ENCODE data around the gene FAM181A.

Gene FAM181A

GRCh38 chr14:93946104-93946503 lies 19.0 kb downstream of the FAM181A start:
- H3K4me3 ChIP-seq, result no peak overlapping the region
- peaks cover 5% of the 10 kb centered on the region; the same call in 1 of the 2 replicates for H3K4me1 ChIP-seq
- H3K36me3 ChIP-seq, result no peaks in the 10 kb centered on the region; the same call in 1 of the 2 replicates

GRCh38 chr14:93946541-93947090 lies 19.5 kb downstream of the FAM181A start:
- H3K27ac ChIP-seq, result no peak overlapping the region
- H4K20me1 ChIP-seq, result no peaks in the 10 kb centered on the region
- no peak for TF ChIP-seq Cebpa-rat (IDR thresholded peaks at IDR 0.05)
- peaks cover 6% of the 10 kb centered on the region; the same call in 1 of the 2 replicates for H3K4me1 ChIP-seq
- no peaks in the 10 kb centered on the region for H3K9me3 ChIP-seq
- H3K27me3 ChIP-seq, result no peaks in the 10 kb centered on the region
- H3K4me3 ChIP-seq, result no peak overlapping the region
- no peak overlapping the region for H3K4me2 ChIP-seq
- H3K9ac ChIP-seq, result no peak overlapping the region
- H3K36me3 ChIP-seq, result no peaks in the 10 kb centered on the region; the same call in 1 of the 2 replicates

More at GRCh38 chr14:93946104-93946503, 19.0 kb downstream of the FAM181A start:
- no peak overlapping the region for H3K9ac ChIP-seq
- no peak overlapping the region for H3K27ac ChIP-seq
- no peaks in the 10 kb centered on the region for H3K27me3 ChIP-seq
- no peaks in the 10 kb centered on the region for H3K9me3 ChIP-seq
- TF ChIP-seq Cebpa-rat (IDR thresholded peaks at IDR 0.05), result no peak
- no peak overlapping the region for H3K4me2 ChIP-seq
- no peaks in the 10 kb centered on the region for H4K20me1 ChIP-seq

GRCh38 chr14:93947282-93947681 lies 20.1 kb downstream of the FAM181A start:
- Histone ChIP-seq H3K36me3 (no peaks in the 10 kb centered on the region; the same call in 1 of the 2 replicates), H3K9ac (no peak overlapping the region), H3K4me2 (no peak overlapping the region), H3K4me1 (peaks cover 13% of the 10 kb centered on the region), H3K27me3 (no peaks in the 10 kb centered on the region), H3K4me3 (no peak overlapping the region), H4K20me1 (no peaks in the 10 kb centered on the region), H3K27ac (no peak overlapping the region), H3K9me3 (no peaks in the 10 kb centered on the region)
- TF ChIP-seq Cebpa-rat (IDR thresholded peaks at IDR 0.05), result no peak

GRCh38 chr14:93949511-93950075 lies 22.4 kb downstream of the FAM181A start:
- H3K27ac ChIP-seq, result no peak overlapping the region
- no peaks in the 10 kb centered on the region; the same call in 1 of the 2 replicates for H3K36me3 ChIP-seq
- H3K27me3 ChIP-seq, result no peaks in the 10 kb centered on the region
- no peak overlapping the region for H3K4me2 ChIP-seq
- H3K4me3 ChIP-seq, result no peak overlapping the region
- peaks cover 36% of the 10 kb centered on the region for H3K4me1 ChIP-seq
- TF ChIP-seq Cebpa-rat (IDR thresholded peaks at IDR 0.05), result no peak
- H3K9me3 ChIP-seq, result no peaks in the 10 kb centered on the region
- H3K9ac ChIP-seq, result no peak overlapping the region
- H4K20me1 ChIP-seq, result no peaks in the 10 kb centered on the region

- no peak overlapping the region for H3K4me3 ChIP-seq
- no peaks in the 10 kb centered on the region; the same call in 1 of the 2 replicates for H3K36me3 ChIP-seq
- no peak for TF ChIP-seq Cebpa-rat (IDR thresholded peaks at IDR 0.05)
- H3K27ac ChIP-seq, result no peak overlapping the region
- peaks cover 51% of the 10 kb centered on the region for H3K4me1 ChIP-seq
- no peaks in the 10 kb centered on the region for H3K27me3 ChIP-seq
- no peak overlapping the region for H3K4me2 ChIP-seq
- no peaks in the 10 kb centered on the region for H3K9me3 ChIP-seq
- no peaks in the 10 kb centered on the region for H4K20me1 ChIP-seq
- H3K9ac ChIP-seq, result no peak overlapping the region
Observed at GRCh38 chr14:93950948-93951634, 23.9 kb downstream of the FAM181A start.

GRCh38 chr14:93951635-93952540 lies 24.7 kb downstream of the FAM181A start:
- no peak overlapping the region for H3K4me3 ChIP-seq
- H3K9ac ChIP-seq, result no peak overlapping the region
- peak overlapping the region; percentile 91; the same call in 1 of the 2 replicates for H3K4me2 ChIP-seq
- no peak overlapping the region for H3K27ac ChIP-seq
- no peak for TF ChIP-seq Cebpa-rat (IDR thresholded peaks at IDR 0.05)
- H3K4me1 ChIP-seq, result peaks cover 59% of the 10 kb centered on the region
- H4K20me1 ChIP-seq, result no peaks in the 10 kb centered on the region
- no peaks in the 10 kb centered on the region for H3K27me3 ChIP-seq
- H3K36me3 ChIP-seq, result no peaks in the 10 kb centered on the region; the same call in 1 of the 2 replicates
- no peaks in the 10 kb centered on the region for H3K9me3 ChIP-seq

GRCh38 chr14:93952829-93953228 lies 25.7 kb downstream of the FAM181A start:
- Histone ChIP-seq H3K27ac (no peak overlapping the region), H3K4me3 (no peak overlapping the region), H3K27me3 (no peaks in the 10 kb centered on the region), H3K9me3 (no peaks in the 10 kb centered on the region), H3K4me2 (peak overlapping the region; percentile 91), H4K20me1 (no peaks in the 10 kb centered on the region), H3K9ac (no peak overlapping the region), H3K4me1 (peaks cover 68% of the 10 kb centered on the region), H3K36me3 (no peaks in the 10 kb centered on the region)
- no peak for TF ChIP-seq Cebpa-rat (IDR thresholded peaks at IDR 0.05)

- Histone ChIP-seq H3K27ac (peak overlapping the region; percentile 81; the same call in 1 of the 2 replicates), H3K9ac (no peak overlapping the region), H3K9me3 (no peaks in the 10 kb centered on the region), H3K4me2 (peak overlapping the region; percentile 91), H4K20me1 (no peaks in the 10 kb centered on the region), H3K4me3 (no peak overlapping the region; the same call in 1 of the 2 replicates), H3K4me1 (peaks cover 72% of the 10 kb centered on the region), H3K27me3 (no peaks in the 10 kb centered on the region), H3K36me3 (no peaks in the 10 kb centered on the region)
- no peak for TF ChIP-seq Cebpa-rat (IDR thresholded peaks at IDR 0.05)
Observed at GRCh38 chr14:93953263-93953662, 26.1 kb downstream of the FAM181A start.

GRCh38 chr14:93953739-93954515 lies 26.8 kb downstream of the FAM181A start:
- Histone ChIP-seq H3K4me1 (peaks cover 79% of the 10 kb centered on the region), H3K4me2 (peak overlapping the region; percentile 91), H4K20me1 (no peaks in the 10 kb centered on the region), H3K9me3 (no peaks in the 10 kb centered on the region), H3K9ac (peak overlapping the region; percentile 43; the same call in 1 of the 2 replicates), H3K27ac (peak overlapping the region; percentile 81), H3K4me3 (peak overlapping the region; percentile 37; the same call in 1 of the 2 replicates), H3K36me3 (no peaks in the 10 kb centered on the region), H3K27me3 (no peaks in the 10 kb centered on the region)
- TF ChIP-seq Cebpa-rat (IDR thresholded peaks at IDR 0.05), result no peak

Measured in BLaER1 (cell line).